HCT116 (cell line): ENCODE measurements around the gene ACOXL. TPM values are rescaled to one million over a fixed set of nuclear protein-coding genes. Genes with fewer than 3 reads are reported as not detected.

Experiments used
- ATAC-seq: fragments of 200-7000 bp; cut with Tn5 transposase; 2 replicates; pipeline ENCODE4 v1.9.1; 2020; ENCODE audit warnings: mild to moderate bottlenecking, moderate library complexity
- BruUV-seq: library from RNA; stranded (reverse); fragments of 400-500 nt; replicated peaks from 2 replicates; lab custom pipeline; 2021; lab: Mats Ljungman, UMichigan
- CTCF ChIA-PET: fragments of 300-600 bp; sonication (Branson Sonifier 250); formaldehyde crosslinking; loops from one replicate; lab custom pipeline; 2021; ENCODE audit warnings: antibody characterized with exemption; lab: Charles Lee
- POLR2A ChIA-PET: fragments of 300-600, 350-600 bp; sonication (Branson Sonifier 250); formaldehyde crosslinking; loops from one replicate; lab custom pipeline; 2021; ENCODE audit warnings: antibody characterized with exemption; lab: Charles Lee
- RAD21 ChIA-PET, 2 experiments: fragments of 300-600 bp; sonication (Branson Sonifier 250); formaldehyde crosslinking; loops; one replicate each; lab custom pipeline; 2023; ENCODE audit warnings: low total read pairs in 2 of 2; ENCODE audit not compliant: uncharacterized antibody in 2 of 2, unreplicated experiment in 2 of 2, low non-redundant PET in 1 of 2; lab: Charles Lee
- DNase-seq: peaks from one replicate; pipeline ENCODE4 v3.0.0-alpha.2; 2010; ENCODE audit warnings: low read depth, low spot score
- H2AFZ ChIP-seq: fragments of 200-600 bp; shearing (Covaris generic), sonication (generic); 2 replicates; pipeline ENCODE4 v1.6.1; 2017; ENCODE audit warnings: low read depth, mixed run types, mixed read lengths, antibody characterized with exemption, low read length; ENCODE audit not compliant: poor library complexity, severe bottlenecking
- H3K27ac ChIP-seq: 2 replicates; pipeline ENCODE4 v1.5.1; 2012; ENCODE audit warnings: low read depth, low read length
- H3K27me3 ChIP-seq: fragments of 200-600 bp; sonication (generic); 2 replicates; pipeline ENCODE4 v1.6.1; 2016; ENCODE audit warnings: mixed run types, low read length, mixed read lengths; ENCODE audit not compliant: insufficient read depth
- H3K36me3 ChIP-seq, 2 experiments: fragments of 200-500 bp in 1 of 2; fragments of 200-600 bp in 1 of 2; sonication (Bioruptor generic) in 1 of 2; sonication (generic) in 1 of 2; 2 replicates each; pipeline versions ENCODE4 v1.5.1 to v1.6.1; 2014 to 2016; ENCODE audit warnings: low read length in 2 of 2, inconsistent platforms in 1 of 2, mixed read lengths in 1 of 2, mixed run types in 1 of 2; ENCODE audit not compliant: insufficient read depth in 2 of 2, control insufficient read depth in 1 of 2
- H3K4me1 ChIP-seq, 2 experiments: fragments of 200-600 bp in 1 of 2; sonication (generic) in 1 of 2; 2 replicates each; pipeline versions ENCODE4 v1.5.1 to v1.6.1; 2012 to 2017; ENCODE audit warnings: low read length in 2 of 2, inconsistent platforms in 1 of 2, mild to moderate bottlenecking in 1 of 2, mixed read lengths in 1 of 2, mixed run types in 1 of 2, moderate library complexity in 1 of 2; ENCODE audit not compliant: insufficient read depth in 2 of 2, control insufficient read depth in 1 of 2
- H3K4me2 ChIP-seq: fragments of 200-600 bp; sonication (generic); 2 replicates; pipeline ENCODE4 v1.6.1; 2017; ENCODE audit warnings: mixed run types, low read length, mixed read lengths
- H3K4me3 ChIP-seq, 2 experiments: fragments of 200-600 bp in 1 of 2; sonication (generic) in 1 of 2; replicated peaks in 1 of 2; 2 replicates each; pipeline ENCODE4 v1.5.1; 2011 to 2016; ENCODE audit warnings: low read length in 2 of 2, control low read depth in 1 of 2, low read depth in 1 of 2, mild to moderate bottlenecking in 1 of 2, mixed read lengths in 1 of 2, mixed run types in 1 of 2
- H3K79me2 ChIP-seq: fragments of 200-600 bp; sonication (generic); 2 replicates; pipeline ENCODE4 v1.6.1; 2017; ENCODE audit warnings: mild to moderate bottlenecking, mixed run types, low read length, moderate library complexity, mixed read lengths; ENCODE audit not compliant: insufficient read depth
- H3K9ac ChIP-seq: fragments of 200-600 bp; sonication (generic); 2 replicates; pipeline ENCODE4 v1.6.1; 2016; ENCODE audit warnings: low read length, mixed read lengths
- H3K9me2 ChIP-seq: fragments of 200-600 bp; sonication (generic), shearing (Covaris generic); 2 replicates; pipeline ENCODE4 v1.6.1; 2017; ENCODE audit warnings: mixed run types, mild to moderate bottlenecking, moderate library complexity; ENCODE audit not compliant: insufficient read depth
- H3K9me3 ChIP-seq, 2 experiments: fragments of 200-500 bp in 1 of 2; fragments of 200-600 bp in 1 of 2; sonication (Bioruptor generic) in 1 of 2; sonication (generic) in 1 of 2; 2 replicates each; pipeline ENCODE4 v1.6.1; 2014 to 2017; ENCODE audit warnings: low read length in 2 of 2, mixed read lengths in 2 of 2, inconsistent platforms in 1 of 2, low read depth in 1 of 2, mild to moderate bottlenecking in 1 of 2, mixed run types in 1 of 2, moderate library complexity in 1 of 2; ENCODE audit not compliant: control insufficient read depth in 1 of 2, insufficient read depth in 1 of 2
- H4K20me1 ChIP-seq: fragments of 200-600 bp; sonication (generic), shearing (Covaris generic); 2 replicates; pipeline ENCODE4 v1.6.1; 2017; ENCODE audit warnings: mixed run types, mild to moderate bottlenecking, moderate library complexity; ENCODE audit not compliant: insufficient read depth
- ELF1 ChIP-seq: IDR thresholded peaks from 2 replicates; pipeline ENCODE4 v1.6.1; 2012; ENCODE audit warnings: low read depth, borderline replicate concordance
- RAD21 ChIP-seq: IDR thresholded peaks from 2 replicates; pipeline ENCODE4 v1.6.1; 2012; ENCODE audit warnings: low read depth, mild to moderate bottlenecking
- YY1 ChIP-seq: IDR thresholded peaks from 2 replicates; pipeline ENCODE4 v1.6.1; 2011; ENCODE audit warnings: low read length, low read depth, moderate library complexity, mild to moderate bottlenecking; ENCODE audit not compliant: insufficient replicate concordance; ENCODE audit errors: extremely low read depth
- intact Hi-C: fragments of 100-400 bp; cut with micrococcal nuclease; formaldehyde crosslinking; loops from 2 replicates; pipeline ENCODE4 v1.10.0; 2022
- total RNA-seq: library from RNA; stranded (reverse); gene quantifications from one replicate; pipeline ENCODE4 v1.2.1, GENCODE V29; 2021; ENCODE audit not compliant: unreplicated experiment
- TF ChIP-seq, protein P1 (sequence below): IDR thresholded peaks from 2 replicates; pipeline ENCODE4 v1.6.1; 2012
- TF ChIP-seq, protein P2 (sequence below), 3 experiments: fragments of 200-600 bp in 1 of 3; sonication (generic) in 1 of 3; IDR thresholded peaks in 2 of 3; conservative IDR thresholded peaks in 1 of 3; 2 replicates each; pipeline ENCODE4 v1.5.1; 2012 to 2017; ENCODE audit warnings: low read depth in 2 of 3, low read length in 2 of 3, antibody characterized with exemption in 1 of 3, borderline replicate concordance in 1 of 3, control low read depth in 1 of 3, mild to moderate bottlenecking in 1 of 3, mixed read lengths in 1 of 3, mixed run types in 1 of 3, moderate library complexity in 1 of 3; ENCODE audit not compliant: insufficient read depth in 1 of 3

Gene ACOXL
- total RNA-seq, 1 experiment from 2014 or later = 5.5 TPM

DNA sequence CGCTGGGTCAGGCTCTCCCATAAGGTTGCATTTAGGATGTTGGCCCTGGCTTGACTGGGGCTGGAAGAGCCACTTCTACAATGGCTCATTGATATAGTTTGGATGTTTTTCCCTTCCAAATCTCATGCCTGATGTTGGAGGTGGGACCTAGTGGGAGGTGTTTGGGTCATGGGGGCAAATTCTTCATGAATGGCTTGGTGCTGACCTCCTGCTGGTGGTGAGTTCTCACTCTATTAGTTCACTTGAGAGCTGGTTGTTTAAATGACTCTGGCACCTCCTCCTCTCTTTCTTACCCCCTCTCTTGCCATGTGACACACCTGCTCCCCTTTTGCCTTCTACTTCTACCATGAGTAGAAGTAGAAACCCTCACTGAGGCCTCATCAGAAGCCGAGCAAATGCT, 20.5 kb downstream of the ACOXL start:
- Histone ChIP-seq H3K9me3 (no peaks in the 10 kb centered on the region), H3K36me3 (no peaks in the 10 kb centered on the region), H4K20me1 (0 out of 2 replicates have a peak, but pooled peaks cover 3% of the 10 kb centered on the region), H3K4me3 (no peak overlapping the region), H3K79me2 (no peaks in the 10 kb centered on the region), H3K27ac (no peak overlapping the region), H2AFZ (no peak overlapping the region), H3K4me1 (no peaks in the 10 kb centered on the region), H3K9me2 (no peaks in the 10 kb centered on the region), H3K27me3 (no peaks in the 10 kb centered on the region), H3K9ac (no peak overlapping the region), H3K4me2 (no peak overlapping the region)
- ChIA-PET CTCF (no interaction called here), RAD21 (no interaction called here), POLR2A (no interaction called here)
- DNase-seq = no peak
- intact Hi-C loops = no loop called here
- no peak for ATAC-seq
- BruUV-seq = no TSS peak
- TF ChIP-seq, protein P1, sequence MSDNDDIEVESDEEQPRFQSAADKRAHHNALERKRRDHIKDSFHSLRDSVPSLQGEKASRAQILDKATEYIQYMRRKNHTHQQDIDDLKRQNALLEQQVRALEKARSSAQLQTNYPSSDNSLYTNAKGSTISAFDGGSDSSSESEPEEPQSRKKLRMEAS = no peak
- TF ChIP-seq ELF1 = no peak

DNA sequence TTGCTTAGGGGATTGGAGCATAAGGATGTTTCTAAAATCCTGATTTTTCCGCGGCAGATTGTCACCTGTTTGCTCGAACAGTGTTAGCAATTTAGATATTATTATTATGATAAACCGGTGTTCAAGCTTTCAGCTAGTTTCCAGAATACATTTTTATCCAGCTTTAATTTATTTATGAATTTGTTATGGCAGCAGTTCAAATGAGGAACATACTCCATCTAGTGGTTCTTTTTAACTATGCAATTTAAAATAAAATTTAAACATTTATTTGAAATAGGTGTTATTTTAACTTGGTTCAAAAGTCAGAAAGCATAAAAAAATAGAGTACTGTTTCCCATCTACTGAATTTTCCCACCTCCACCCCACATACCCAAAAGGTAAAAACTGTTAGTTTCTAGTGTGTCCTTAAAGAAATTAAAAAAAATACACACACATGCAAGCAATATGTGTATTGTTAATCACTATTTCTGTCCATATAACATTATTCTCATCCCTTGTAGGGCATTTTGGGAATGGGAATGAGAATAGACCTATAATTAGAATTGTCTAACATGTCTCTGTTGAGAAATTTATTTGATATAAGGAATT, 23.2 kb downstream of the ACOXL start:
- Histone ChIP-seq H3K27ac (no peak overlapping the region), H4K20me1 (0 out of 2 replicates have a peak, but pooled peaks cover 3% of the 10 kb centered on the region), H3K4me3 (no peak overlapping the region), H3K9me2 (no peaks in the 10 kb centered on the region), H3K27me3 (no peaks in the 10 kb centered on the region), H3K9ac (no peak overlapping the region), H2AFZ (no peak overlapping the region), H3K79me2 (no peaks in the 10 kb centered on the region), H3K4me1 (no peaks in the 10 kb centered on the region), H3K9me3 (peaks cover 0 to 4% of the 10 kb centered on the region in 2 experiments; a peak in 1 of 4 replicates), H3K4me2 (no peak overlapping the region), H3K36me3 (no peaks in the 10 kb centered on the region)
- BruUV-seq = no TSS peak
- RAD21 ChIA-PET = no interaction called here
- CTCF ChIA-PET = interaction anchor here (0.6 to 1.9 kb wide), 12 partner anchors 13 to 107 kb away, joined by 3 to 9 read pairs (median 4); partner anchors contain the start of genes ACOXL and BUB1
- TF ChIP-seq YY1 (no peak), RAD21 (peak; percentile 71)
- TF ChIP-seq, protein P2, sequence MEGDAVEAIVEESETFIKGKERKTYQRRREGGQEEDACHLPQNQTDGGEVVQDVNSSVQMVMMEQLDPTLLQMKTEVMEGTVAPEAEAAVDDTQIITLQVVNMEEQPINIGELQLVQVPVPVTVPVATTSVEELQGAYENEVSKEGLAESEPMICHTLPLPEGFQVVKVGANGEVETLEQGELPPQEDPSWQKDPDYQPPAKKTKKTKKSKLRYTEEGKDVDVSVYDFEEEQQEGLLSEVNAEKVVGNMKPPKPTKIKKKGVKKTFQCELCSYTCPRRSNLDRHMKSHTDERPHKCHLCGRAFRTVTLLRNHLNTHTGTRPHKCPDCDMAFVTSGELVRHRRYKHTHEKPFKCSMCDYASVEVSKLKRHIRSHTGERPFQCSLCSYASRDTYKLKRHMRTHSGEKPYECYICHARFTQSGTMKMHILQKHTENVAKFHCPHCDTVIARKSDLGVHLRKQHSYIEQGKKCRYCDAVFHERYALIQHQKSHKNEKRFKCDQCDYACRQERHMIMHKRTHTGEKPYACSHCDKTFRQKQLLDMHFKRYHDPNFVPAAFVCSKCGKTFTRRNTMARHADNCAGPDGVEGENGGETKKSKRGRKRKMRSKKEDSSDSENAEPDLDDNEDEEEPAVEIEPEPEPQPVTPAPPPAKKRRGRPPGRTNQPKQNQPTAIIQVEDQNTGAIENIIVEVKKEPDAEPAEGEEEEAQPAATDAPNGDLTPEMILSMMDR (IDR thresholded peaks at IDR 0.05 in 2 of 3, conservative IDR thresholded peaks at IDR 0.05 in 1 of 3; ENCODE audit: borderline replicate concordance in 1 of 3, insufficient read depth in 1 of 3, low read depth in 2 of 3, low read length in 2 of 3) = peak; percentile 27 to 58 (median 57); a peak in 4 of 6 replicates
- DNase-seq (no peak), ATAC-seq (no peak)
- intact Hi-C loops = no loop called here
- POLR2A ChIA-PET = no interaction called here
